ENCODE measurements around the gene MRPL46.
"Not testable (repeated sequence)": the region's sequence is repeated elsewhere in the genome, so short reads cannot be mapped to it uniquely, and the experiment has no call there.

The MRPL46 gene

DNA sequence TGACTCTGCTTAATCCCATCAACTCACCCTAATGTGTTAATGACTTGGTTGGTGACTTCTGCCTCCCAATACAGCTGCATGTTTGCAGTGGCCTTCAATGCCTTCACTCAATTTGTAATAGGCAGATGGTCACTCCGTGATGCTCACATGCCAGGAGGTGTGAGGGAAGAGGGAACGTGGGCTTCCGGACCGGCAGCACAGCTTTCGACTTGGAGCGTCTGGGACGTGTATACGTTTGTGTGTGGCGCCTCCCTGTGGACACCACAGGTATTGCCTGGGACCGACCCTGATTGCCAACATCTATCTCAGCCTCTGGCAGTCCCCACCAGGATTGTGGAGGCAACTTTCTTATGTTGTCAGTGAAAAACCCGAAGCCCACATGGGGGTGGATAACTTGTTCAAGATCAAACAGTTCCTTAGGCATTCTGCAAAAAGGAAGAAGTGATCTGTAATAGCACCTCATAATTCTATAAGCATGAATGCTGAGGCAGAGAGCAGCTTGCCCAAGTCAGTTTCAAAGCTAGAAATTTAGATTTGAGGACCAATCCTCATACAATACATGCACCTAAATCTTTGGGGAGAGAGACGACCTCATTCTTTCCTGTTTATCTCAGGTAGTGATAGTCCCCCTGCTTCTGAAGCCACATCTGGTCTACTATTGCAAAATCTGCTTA, 16.9 kb downstream of the MRPL46 start:
- intact Hi-C loops (cut with DNase I): no loop called here
- peak; percentile 53 to 92 (median 84) for DNase-seq

- intact Hi-C loops (cut with DNase I): no loop called here
Observed at GRCh38 chr15:88449581-88449980, 17.6 kb downstream of the MRPL46 start.

GRCh38 chr15:88448991-88449461, 18.2 kb downstream of the MRPL46 start:
- intact Hi-C loops (cut with DNase I): no loop called here
- DNase-seq: no peak

More at GRCh38 chr15:88449581-88449980, 17.6 kb downstream of the MRPL46 start:
- DNase-seq: no peak

- no peak for DNase-seq
- intact Hi-C loops (cut with DNase I): no loop called here
Observed at GRCh38 chr15:88447741-88448140, 19.4 kb downstream of the MRPL46 start.

DNA sequence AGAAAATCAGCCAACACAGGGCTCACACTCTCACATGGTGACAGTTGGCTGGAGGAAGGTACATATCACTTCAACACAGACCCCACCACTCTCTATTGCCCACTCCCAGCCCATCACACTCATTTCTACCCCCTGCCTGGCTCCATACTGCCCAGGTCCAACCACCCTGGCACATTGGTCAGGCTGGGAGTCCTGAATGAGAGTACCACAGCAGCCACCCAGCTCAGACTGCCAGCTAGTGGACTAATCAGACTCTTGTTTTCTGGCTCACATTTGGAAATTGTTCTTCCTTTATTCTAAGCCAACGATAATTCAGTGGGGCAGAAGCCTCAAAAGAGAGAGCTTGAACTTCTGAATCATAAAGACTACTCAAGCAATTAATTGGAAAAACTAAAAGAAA, 20.0 kb downstream of the MRPL46 start:
- no peak for DNase-seq
- intact Hi-C loops (cut with DNase I): no loop called here

DNA sequence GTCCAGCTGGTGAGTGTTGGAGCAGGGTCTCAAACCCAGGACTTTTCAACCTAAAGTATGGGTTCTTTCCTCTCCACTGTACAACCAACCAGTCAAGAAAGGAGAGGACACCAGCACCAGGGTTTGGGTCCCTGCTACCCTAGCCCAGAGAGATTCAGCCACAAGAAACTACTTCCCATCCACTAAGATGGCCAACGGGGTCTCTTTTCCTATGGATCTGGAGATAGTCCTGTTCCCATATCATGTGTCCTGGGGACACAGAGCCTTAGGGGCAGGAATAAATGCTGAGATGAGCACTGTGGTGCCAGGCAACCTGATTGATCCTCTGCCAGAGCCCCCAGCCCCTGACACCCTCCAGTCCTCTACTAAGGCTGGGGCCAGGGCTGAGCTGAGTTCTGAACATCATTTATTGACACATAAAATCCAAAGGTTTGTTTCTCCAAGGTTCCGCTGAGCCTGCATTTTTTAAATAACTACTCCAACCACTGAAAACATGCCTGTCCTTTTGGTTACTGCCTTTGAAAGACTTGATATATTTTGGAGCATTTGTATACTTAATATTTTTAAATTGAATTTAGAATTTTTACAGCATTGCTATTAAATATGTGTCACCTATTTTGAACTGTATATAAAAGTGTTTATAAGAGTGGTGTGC, 26.0 kb downstream of the MRPL46 start:
- DNase-seq: no peak
- intact Hi-C loops (cut with DNase I): no loop called here

DNA sequence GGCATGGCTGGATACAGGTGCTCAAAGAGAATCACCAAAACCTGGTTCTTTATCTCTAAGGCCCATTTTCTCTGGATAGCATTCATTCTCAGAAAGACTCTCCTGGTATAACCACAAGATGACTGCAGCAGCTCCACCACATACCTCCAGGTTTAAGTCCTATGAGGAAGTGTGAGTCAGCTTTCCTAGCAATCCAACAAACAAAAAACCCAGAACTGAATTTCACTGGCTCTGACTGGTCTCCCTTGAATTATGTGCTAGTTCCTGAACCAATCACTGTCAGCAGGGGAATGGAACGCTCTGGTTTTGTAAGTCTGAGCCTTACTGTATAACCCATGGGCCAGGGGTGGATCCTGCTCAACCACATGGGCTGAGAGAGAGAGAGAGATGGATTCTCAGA, 27.2 kb downstream of the MRPL46 start:
- no peak for DNase-seq
- intact Hi-C loops (cut with DNase I): no loop called here

DNA sequence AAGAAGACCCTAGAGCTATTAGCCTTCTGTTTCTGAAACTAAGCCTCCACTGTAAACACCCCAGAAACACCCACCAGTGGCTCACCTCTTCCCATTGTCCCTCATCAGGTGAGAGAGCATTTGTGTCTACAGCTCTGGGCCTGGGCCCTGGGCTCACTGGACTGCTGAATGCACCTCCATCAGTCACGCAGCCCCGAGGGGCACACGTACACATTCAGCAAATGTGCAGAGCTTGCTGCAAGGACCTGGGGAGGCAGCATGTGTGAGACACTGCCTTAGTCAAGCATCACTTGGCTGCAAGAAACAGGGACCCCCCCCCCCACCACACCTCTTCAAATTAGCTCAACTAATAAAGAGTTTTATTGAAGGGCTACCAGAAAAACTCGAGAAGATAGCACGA, 29.0 kb downstream of the MRPL46 start:
- DNase-seq: no peak
- intact Hi-C loops (cut with DNase I): no loop called here

DNA sequence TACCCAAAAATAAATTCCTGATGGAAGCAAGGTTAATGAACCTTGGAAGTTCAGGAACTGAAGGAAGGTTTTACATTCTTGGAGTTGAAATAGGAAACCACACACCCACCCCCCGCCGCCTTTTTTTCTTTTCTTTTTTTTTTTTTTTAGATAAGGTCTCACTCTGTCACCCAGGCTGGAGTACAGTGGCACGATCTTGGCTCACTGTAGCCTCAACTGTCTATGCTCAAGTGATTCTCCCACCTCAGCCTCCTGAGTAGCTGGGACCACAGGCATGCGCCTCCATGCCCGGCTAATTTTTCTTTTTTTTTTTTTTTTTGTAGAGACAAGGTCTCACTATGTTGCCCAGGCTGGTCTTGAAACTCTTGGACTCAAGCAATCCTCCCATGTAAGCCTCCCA, 33.1 kb downstream of the MRPL46 start:
- intact Hi-C loops (cut with DNase I); DNase-seq: not testable (repeated sequence)

- intact Hi-C loops (cut with DNase I): no loop called here
- no peak for DNase-seq
Observed at GRCh38 chr15:88433046-88433685, 34.0 kb downstream of the MRPL46 start.

GRCh38 chr15:88431441-88431840, 35.7 kb downstream of the MRPL46 start:
- no peak for DNase-seq
- intact Hi-C loops (cut with DNase I): no loop called here

- no peak for DNase-seq
- intact Hi-C loops (cut with DNase I): no loop called here
Observed at GRCh38 chr15:88430051-88430450, 37.1 kb downstream of the MRPL46 start.

- intact Hi-C loops (cut with DNase I): no loop called here
- DNase-seq: no peak
Observed at GRCh38 chr15:88428805-88429605, 38.2 kb downstream of the MRPL46 start.

DNA sequence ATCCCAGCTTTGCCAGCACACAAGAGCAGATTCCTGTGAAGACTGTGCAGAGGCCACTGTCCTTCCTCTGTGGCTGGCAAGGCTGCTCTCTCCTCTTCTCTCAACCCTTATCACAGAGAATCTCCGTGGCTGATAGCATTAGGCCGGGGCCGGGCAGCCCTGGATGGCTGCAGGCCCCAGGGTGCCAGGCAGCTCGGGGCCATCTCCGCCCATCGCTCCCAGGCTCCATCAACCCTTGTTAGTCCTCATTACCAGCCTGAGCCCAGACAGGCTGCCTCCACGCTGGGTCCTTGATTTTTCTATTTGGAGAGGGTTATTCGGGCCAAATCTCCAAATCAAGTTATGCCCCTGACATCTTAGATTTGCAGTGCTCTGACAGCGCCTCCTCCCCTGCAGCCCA, 39.1 kb downstream of the MRPL46 start:
- no peak for DNase-seq
- intact Hi-C loops (cut with DNase I): no loop called here

DNA sequence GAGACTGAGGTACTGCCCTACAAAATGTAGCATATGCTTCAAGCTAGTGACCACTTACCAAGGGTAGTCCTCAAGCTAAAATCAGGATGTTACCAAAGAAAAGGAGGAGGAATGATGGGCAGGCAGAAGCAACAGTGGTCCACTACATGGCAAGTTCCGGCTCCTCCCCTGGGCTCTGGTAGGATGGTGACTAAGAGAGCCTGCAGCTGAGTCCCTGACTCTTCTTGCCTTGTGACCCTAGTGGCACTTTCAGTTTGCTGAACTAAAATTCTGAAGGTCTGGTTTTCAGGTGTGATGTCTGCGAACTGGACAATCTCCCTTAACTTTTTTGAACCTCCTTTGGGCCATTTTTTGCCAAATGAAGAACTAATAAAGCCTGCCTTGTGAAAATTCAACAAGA, 40.9 kb downstream of the MRPL46 start:
- intact Hi-C loops (cut with DNase I): no loop called here
- no peak for DNase-seq

DNA sequence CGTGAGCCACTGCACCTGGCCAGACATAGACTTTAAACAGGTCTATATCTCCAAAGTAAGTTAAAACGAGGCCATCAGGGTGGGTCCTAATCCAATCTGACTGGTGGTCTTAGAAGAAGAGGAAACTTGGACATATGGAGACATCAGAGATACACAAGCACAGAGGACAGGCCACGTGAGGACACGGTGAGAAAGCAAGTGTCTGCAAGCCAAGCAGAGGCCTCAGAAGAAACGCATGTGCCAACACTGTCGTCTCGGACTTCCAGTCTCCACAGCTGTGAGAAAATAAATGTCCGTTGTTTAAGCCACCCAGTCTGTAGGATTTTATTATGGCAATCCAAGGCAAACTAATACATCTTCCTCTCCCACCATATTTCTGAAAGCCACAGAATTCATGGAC, 43.9 kb downstream of the MRPL46 start:
- no peak for DNase-seq
- intact Hi-C loops (cut with DNase I): no loop called here

DNA sequence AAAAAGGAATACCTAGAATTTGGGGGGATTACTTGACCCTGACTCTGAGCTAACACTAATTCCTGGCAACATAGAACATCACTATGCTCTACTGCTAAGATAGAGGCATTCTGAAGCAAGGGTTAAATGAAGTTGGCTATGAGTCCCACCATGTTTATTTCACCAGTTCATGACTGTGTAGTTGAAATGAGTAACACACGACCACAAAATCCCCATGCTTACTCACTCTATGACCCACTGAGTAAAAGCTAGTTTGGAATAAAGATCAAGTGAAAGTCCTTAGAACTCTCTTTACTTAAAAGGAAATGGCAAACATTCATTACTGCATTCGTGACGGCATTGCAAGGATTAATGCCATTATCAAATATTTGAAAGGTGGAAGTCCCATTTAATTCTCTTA, 47.4 kb downstream of the MRPL46 start:
- intact Hi-C loops (cut with DNase I): no loop called here
- no peak for DNase-seq

All from head of caudate nucleus (tissue), 42 donors.